Measurements from ENCODE around the gene WDR17. TPM values are rescaled to one million over a fixed set of nuclear protein-coding genes. Genes with fewer than 3 reads are reported as not detected.

WDR17 gene
- total and polyA plus RNA-seq, 2 of the 8 experiments (the other 6 are each of a cell fraction or from before 2014, with no cell fraction given), result 1.4 to 3.3 TPM

DNA sequence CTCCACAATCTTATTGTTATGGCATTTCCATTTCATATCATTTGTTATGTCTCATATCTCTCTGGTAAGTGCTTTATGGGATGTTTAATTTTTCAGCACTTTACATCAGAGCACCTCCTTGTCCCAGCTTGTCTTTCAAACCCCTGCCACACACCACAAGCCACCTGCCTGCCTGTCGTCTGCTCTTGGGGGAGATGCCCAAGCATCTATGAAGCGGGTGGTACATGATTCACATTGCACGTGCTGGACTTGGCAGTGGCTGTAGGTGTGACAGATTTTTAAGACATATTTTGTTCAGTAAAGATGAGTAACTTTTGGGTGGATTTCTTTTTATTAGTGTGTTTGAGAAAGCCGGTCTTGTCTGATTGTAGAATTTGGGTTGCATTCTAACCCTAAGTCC, 143.9 kb downstream of the WDR17 start:
- H4K20me1 ChIP-seq (replicated peaks in 1 of 2; ENCODE audit: control insufficient read depth in 1 of 2, insufficient read depth in 2 of 2, low read length in 2 of 2), result no peaks in the 10 kb centered on the region
- H4K5ac ChIP-seq (ENCODE audit: insufficient read length, low read depth, low read length), result no peak overlapping the region
- no peak overlapping the region for H3K56ac ChIP-seq (replicated peaks; ENCODE audit: insufficient read length, low read depth, low read length)
- TF ChIP-seq SAP30 (IDR thresholded peaks at IDR 0.05; ENCODE audit: insufficient read depth, insufficient replicate concordance, low read length) (no peak), SP4 (IDR thresholded peaks at IDR 0.05; ENCODE audit: low read length) (no peak), TEAD4 (IDR thresholded peaks at IDR 0.05; ENCODE audit: low read depth, low read length) (no peak), CBX8 (IDR thresholded peaks at IDR 0.05; ENCODE audit: borderline replicate concordance, low read depth, low read length) (no peak), RFX5 (IDR thresholded peaks at IDR 0.05; ENCODE audit: borderline replicate concordance, low read depth, low read length) (no peak), RAD21 (IDR thresholded peaks at IDR 0.05 in 1 of 2, conservative IDR thresholded peaks at IDR 0.05 in 1 of 2; ENCODE audit: low read depth in 2 of 2, low read length in 2 of 2) (no peak), PHF8 (conservative IDR thresholded peaks at IDR 0.05; ENCODE audit: low read depth, low read length) (no peak), TAF1 (IDR thresholded peaks at IDR 0.05; ENCODE audit: low read depth, low read length) (no peak), TBP (IDR thresholded peaks at IDR 0.05; ENCODE audit: low read depth, low read length) (no peak), BACH1 (IDR thresholded peaks at IDR 0.05; ENCODE audit: low read length) (no peak), ZNF274 (IDR thresholded peaks at IDR 0.05; ENCODE audit: borderline replicate concordance, extremely low read depth, low read length) (no peak), POLR2A (IDR thresholded peaks at IDR 0.05; ENCODE audit: control extremely low read depth in 1 of 2, low read depth in 2 of 2, low read length in 2 of 2) (no peak)
- TF ChIP-seq, protein P1, sequence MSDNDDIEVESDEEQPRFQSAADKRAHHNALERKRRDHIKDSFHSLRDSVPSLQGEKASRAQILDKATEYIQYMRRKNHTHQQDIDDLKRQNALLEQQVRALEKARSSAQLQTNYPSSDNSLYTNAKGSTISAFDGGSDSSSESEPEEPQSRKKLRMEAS (IDR thresholded peaks at IDR 0.05), result no peak
- H4K8ac ChIP-seq (ENCODE audit: extremely low read depth, insufficient read depth, low read length), result no peak overlapping the region
- FAIRE-seq (no peak), DNase-seq (ENCODE audit: low read depth in 1 of 2, low spot score in 2 of 2) (no peak)
- H2AFZ ChIP-seq (ENCODE audit: low read length), result no peak overlapping the region
- no peak overlapping the region for H3K23ac ChIP-seq (ENCODE audit: insufficient read length)
- H3K9ac ChIP-seq (replicated peaks in 1 of 4; ENCODE audit: extremely low read depth in 1 of 4, low read depth in 3 of 4, low read length in 3 of 4), result no peak overlapping the region
- H3K27me3 ChIP-seq (replicated peaks in 1 of 4; ENCODE audit: control insufficient read depth in 3 of 4, extremely low read depth in 1 of 4, insufficient read depth in 3 of 4, low read length in 3 of 4), result no peaks in the 10 kb centered on the region
- H3K36me3 ChIP-seq (ENCODE audit: control insufficient read depth in 2 of 4, insufficient read depth in 4 of 4, low read length in 3 of 4), result no peaks in the 10 kb centered on the region
- CTCF ChIA-PET (ENCODE audit: partially characterized antibody), result no interaction called here
- no peak overlapping the region for H2BK12ac ChIP-seq (ENCODE audit: low read depth, low read length)
- H3K23me2 ChIP-seq (ENCODE audit: low read depth, low read length), result no peaks in the 10 kb centered on the region; the same call in 1 of the 2 replicates
- H3K18ac ChIP-seq (ENCODE audit: extremely low read depth, low read length), result no peak overlapping the region
- 94% methylated on average over 4 of the region's 4 CpGs; no CpG with 5 or more reads in 1 of the 2 experiments for WGBS, 2 experiments (ENCODE audit: extremely low coverage in 1 of 2, insufficient coverage in 1 of 2, insufficient read length in 1 of 2, insufficient replicate concordance in 2 of 2, low coverage in 1 of 2, low lambda C conversion rate in 2 of 2, missing lambda C conversion rate in 1 of 2)
- H2BK20ac ChIP-seq (ENCODE audit: low read length), result no peak overlapping the region
- H3K79me2 ChIP-seq (ENCODE audit: control insufficient read depth in 1 of 2, insufficient read depth in 2 of 2, low read length in 2 of 2), result no peaks in the 10 kb centered on the region
- H3K4ac ChIP-seq (replicated peaks; ENCODE audit: insufficient read length, low read depth, low read length), result no peak overlapping the region
- no peak overlapping the region for H3K27ac ChIP-seq (ENCODE audit: low read depth, low read length)
- no peaks in the 10 kb centered on the region for H3K9me3 ChIP-seq (ENCODE audit: insufficient read depth in 2 of 2, low read depth in 1 of 2, low read length in 1 of 2)
- no peak overlapping the region for H3K4me3 ChIP-seq (ENCODE audit: extremely low read depth in 1 of 4, insufficient read depth in 2 of 4, low read depth in 3 of 4, low read length in 4 of 4)
- H3K4me2 ChIP-seq (ENCODE audit: insufficient read depth in 1 of 2, low read depth in 2 of 2, low read length in 2 of 2), result no peak overlapping the region
- peaks cover 0 to 4% (median under 1%) of the 10 kb centered on the region in 4 experiments; a peak in 3 of 7 replicates for H3K4me1 ChIP-seq (replicated peaks in 1 of 4; ENCODE audit: control insufficient read depth in 3 of 4, insufficient read depth in 4 of 4, low read length in 3 of 4)
- POLR2A ChIA-PET (ENCODE audit: partially characterized antibody), result no interaction called here
- no peak overlapping the region for H2BK5ac ChIP-seq (ENCODE audit: low read depth, low read length)
- no peak overlapping the region for H2BK15ac ChIP-seq (ENCODE audit: low read length)
- no peak overlapping the region for H3K14ac ChIP-seq (ENCODE audit: insufficient read length)
- H4K91ac ChIP-seq (replicated peaks; ENCODE audit: insufficient read length, low read length), result no peak overlapping the region
- H3K79me1 ChIP-seq (ENCODE audit: low read depth, low read length), result no peaks in the 10 kb centered on the region
- no peak overlapping the region for H2AK5ac ChIP-seq (ENCODE audit: low read depth, low read length)
- H2BK120ac ChIP-seq (replicated peaks; ENCODE audit: low read depth, low read length), result no peak overlapping the region
